Panc1 (cell line): ENCODE data around the gene NADK2. TPM values are rescaled to one million over a fixed set of nuclear protein-coding genes. Genes with fewer than 3 reads are reported as not detected.

ENCODE experiments used
- ATAC-seq: fragments of 200-7000 bp; cut with Tn5 transposase; 2 replicates; pipeline ENCODE4 v1.9.1; 2020; ENCODE audit warnings: mild to moderate bottlenecking, moderate library complexity
- BruUV-seq: library from RNA; stranded (reverse); fragments of 400-500 nt; replicated peaks from 2 replicates; lab custom pipeline; 2021; lab: Mats Ljungman, UMichigan
- CTCF ChIA-PET: fragments of 300-600 bp; sonication (Branson Sonifier 250); formaldehyde crosslinking; loops from one replicate; lab custom pipeline; 2022; ENCODE audit warnings: antibody characterized with exemption; lab: Charles Lee
- POLR2A ChIA-PET: fragments of 300-600 bp; sonication (Branson Sonifier 250); formaldehyde crosslinking; loops from one replicate; lab custom pipeline; 2022; ENCODE audit warnings: antibody characterized with exemption; lab: Charles Lee
- DNase-seq: peaks from one replicate; pipeline ENCODE4 v3.0.0-alpha.2; 2010; ENCODE audit warnings: low read depth, low spot score
- H3K27ac ChIP-seq: 2 replicates; pipeline ENCODE4 v1.5.1; 2011; ENCODE audit warnings: mild to moderate bottlenecking, low read length, inconsistent platforms
- H3K27me3 ChIP-seq: fragments of 200-500 bp; sonication (Bioruptor generic); 2 replicates; pipeline ENCODE4 v1.6.0; 2014; ENCODE audit warnings: low read length, inconsistent platforms; ENCODE audit not compliant: control insufficient read depth, insufficient read depth
- H3K36me3 ChIP-seq: fragments of 200-500 bp; sonication (Bioruptor generic); 2 replicates; pipeline ENCODE4 v1.5.1; 2014; ENCODE audit warnings: inconsistent platforms, mild to moderate bottlenecking, low read length, moderate library complexity; ENCODE audit not compliant: control insufficient read depth, insufficient read depth
- H3K4me1 ChIP-seq: 2 replicates; pipeline ENCODE4 v1.5.1; 2011; ENCODE audit warnings: inconsistent platforms, mild to moderate bottlenecking, low read length, moderate library complexity; ENCODE audit not compliant: control insufficient read depth, insufficient read depth
- H3K4me3 ChIP-seq, 2 experiments: 2 replicates each; pipeline ENCODE4 v1.5.1; 2011 to 2012; ENCODE audit warnings: low read depth in 2 of 2, low read length in 2 of 2, mild to moderate bottlenecking in 2 of 2, inconsistent platforms in 1 of 2, moderate library complexity in 1 of 2
- H3K9me3 ChIP-seq: fragments of 200-500 bp; sonication (Bioruptor generic); 2 replicates; pipeline ENCODE4 v1.5.1; 2014; ENCODE audit warnings: low read depth, mild to moderate bottlenecking, inconsistent platforms, low read length, moderate library complexity; ENCODE audit not compliant: control insufficient read depth, insufficient read depth
- POLR2AphosphoS5 ChIP-seq: IDR thresholded peaks from 2 replicates; pipeline ENCODE4 v1.6.1; 2012; ENCODE audit warnings: mild to moderate bottlenecking, low read depth, low read length, moderate library complexity
- SIN3A ChIP-seq: IDR thresholded peaks from 2 replicates; pipeline ENCODE4 v1.6.1; 2012; ENCODE audit warnings: low read depth, mild to moderate bottlenecking, low read length, moderate library complexity, borderline replicate concordance; ENCODE audit not compliant: insufficient read depth
- TCF7L2 ChIP-seq: IDR thresholded peaks from 2 replicates; pipeline ENCODE4 v1.6.1; 2011; ENCODE audit warnings: mild to moderate bottlenecking, low read depth, low read length, inconsistent platforms
- in situ Hi-C: cut with HindIII; loops from 2 replicates; pipeline ENCODE4 v1.10.0; 2016; ENCODE audit warnings: low sequenced_read_pairs, low pct_unique_long_range_greater_than_20kb
- intact Hi-C: fragments of 100-400 bp; cut with micrococcal nuclease; formaldehyde crosslinking; loops from one replicate; pipeline ENCODE4 v1.10.0; 2022; ENCODE audit not compliant: unreplicated experiment
- total RNA-seq: library from RNA; stranded (reverse); gene quantifications from one replicate; pipeline ENCODE4 v1.2.1, GENCODE V29; 2021; ENCODE audit not compliant: unreplicated experiment
- TF ChIP-seq, protein P1 (sequence below): fragments of 450-650 bp; IDR thresholded peaks from 2 replicates; pipeline ENCODE4 v1.5.1; 2017; ENCODE audit warnings: mild to moderate bottlenecking
- TF ChIP-seq, protein P2 (sequence below), 2 experiments: IDR thresholded peaks; 2 replicates each; pipeline ENCODE4 v1.6.1; 2011 to 2012; ENCODE audit warnings: low read depth in 2 of 2, control low read depth in 1 of 2, low read length in 1 of 2, mild to moderate bottlenecking in 1 of 2, moderate library complexity in 1 of 2; ENCODE audit not compliant: insufficient read depth in 1 of 2

The NADK2 gene
- total RNA-seq, 1 experiment from 2014 or later, result 22.5 TPM

DNA sequence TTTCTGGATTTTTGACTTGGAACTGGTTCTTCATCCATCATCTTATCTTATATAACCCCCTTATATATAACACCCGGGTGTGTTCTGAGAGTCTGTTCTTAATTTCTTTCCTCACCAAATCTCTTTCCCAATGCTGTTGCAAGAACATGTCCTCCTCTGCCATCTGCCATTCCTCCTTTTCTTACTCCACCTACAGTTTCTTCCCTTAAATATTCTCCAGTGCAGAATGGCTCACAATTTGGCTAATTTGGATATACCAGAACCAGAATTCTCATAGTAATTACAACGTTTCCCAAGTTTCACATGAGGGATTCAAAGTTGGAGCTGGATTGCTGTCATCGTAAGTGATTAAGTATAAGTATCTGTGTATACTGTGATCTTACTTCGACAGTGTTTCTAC lies 61.8 kb downstream of the NADK2 start:
- no peak overlapping the region for H3K27ac ChIP-seq
- no peaks in the 10 kb centered on the region for H3K9me3 ChIP-seq
- no peak overlapping the region for H3K4me3 ChIP-seq
- no TSS peak for BruUV-seq
- ChIA-PET CTCF (no interaction called here), POLR2A (no interaction called here)
- H3K36me3 ChIP-seq, result peaks cover 13% of the 10 kb centered on the region; the same call in 1 of the 2 replicates
- TF ChIP-seq SIN3A (no peak), TCF7L2 (no peak), POLR2AphosphoS5 (no peak)
- TF ChIP-seq, protein P1, sequence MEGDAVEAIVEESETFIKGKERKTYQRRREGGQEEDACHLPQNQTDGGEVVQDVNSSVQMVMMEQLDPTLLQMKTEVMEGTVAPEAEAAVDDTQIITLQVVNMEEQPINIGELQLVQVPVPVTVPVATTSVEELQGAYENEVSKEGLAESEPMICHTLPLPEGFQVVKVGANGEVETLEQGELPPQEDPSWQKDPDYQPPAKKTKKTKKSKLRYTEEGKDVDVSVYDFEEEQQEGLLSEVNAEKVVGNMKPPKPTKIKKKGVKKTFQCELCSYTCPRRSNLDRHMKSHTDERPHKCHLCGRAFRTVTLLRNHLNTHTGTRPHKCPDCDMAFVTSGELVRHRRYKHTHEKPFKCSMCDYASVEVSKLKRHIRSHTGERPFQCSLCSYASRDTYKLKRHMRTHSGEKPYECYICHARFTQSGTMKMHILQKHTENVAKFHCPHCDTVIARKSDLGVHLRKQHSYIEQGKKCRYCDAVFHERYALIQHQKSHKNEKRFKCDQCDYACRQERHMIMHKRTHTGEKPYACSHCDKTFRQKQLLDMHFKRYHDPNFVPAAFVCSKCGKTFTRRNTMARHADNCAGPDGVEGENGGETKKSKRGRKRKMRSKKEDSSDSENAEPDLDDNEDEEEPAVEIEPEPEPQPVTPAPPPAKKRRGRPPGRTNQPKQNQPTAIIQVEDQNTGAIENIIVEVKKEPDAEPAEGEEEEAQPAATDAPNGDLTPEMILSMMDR, result no peak
- TF ChIP-seq, protein P2, sequence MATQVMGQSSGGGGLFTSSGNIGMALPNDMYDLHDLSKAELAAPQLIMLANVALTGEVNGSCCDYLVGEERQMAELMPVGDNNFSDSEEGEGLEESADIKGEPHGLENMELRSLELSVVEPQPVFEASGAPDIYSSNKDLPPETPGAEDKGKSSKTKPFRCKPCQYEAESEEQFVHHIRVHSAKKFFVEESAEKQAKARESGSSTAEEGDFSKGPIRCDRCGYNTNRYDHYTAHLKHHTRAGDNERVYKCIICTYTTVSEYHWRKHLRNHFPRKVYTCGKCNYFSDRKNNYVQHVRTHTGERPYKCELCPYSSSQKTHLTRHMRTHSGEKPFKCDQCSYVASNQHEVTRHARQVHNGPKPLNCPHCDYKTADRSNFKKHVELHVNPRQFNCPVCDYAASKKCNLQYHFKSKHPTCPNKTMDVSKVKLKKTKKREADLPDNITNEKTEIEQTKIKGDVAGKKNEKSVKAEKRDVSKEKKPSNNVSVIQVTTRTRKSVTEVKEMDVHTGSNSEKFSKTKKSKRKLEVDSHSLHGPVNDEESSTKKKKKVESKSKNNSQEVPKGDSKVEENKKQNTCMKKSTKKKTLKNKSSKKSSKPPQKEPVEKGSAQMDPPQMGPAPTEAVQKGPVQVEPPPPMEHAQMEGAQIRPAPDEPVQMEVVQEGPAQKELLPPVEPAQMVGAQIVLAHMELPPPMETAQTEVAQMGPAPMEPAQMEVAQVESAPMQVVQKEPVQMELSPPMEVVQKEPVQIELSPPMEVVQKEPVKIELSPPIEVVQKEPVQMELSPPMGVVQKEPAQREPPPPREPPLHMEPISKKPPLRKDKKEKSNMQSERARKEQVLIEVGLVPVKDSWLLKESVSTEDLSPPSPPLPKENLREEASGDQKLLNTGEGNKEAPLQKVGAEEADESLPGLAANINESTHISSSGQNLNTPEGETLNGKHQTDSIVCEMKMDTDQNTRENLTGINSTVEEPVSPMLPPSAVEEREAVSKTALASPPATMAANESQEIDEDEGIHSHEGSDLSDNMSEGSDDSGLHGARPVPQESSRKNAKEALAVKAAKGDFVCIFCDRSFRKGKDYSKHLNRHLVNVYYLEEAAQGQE (IDR thresholded peaks at IDR 0.05; ENCODE audit: insufficient read depth in 1 of 2, low read depth in 2 of 2, low read length in 1 of 2), result no peak
- no peak for DNase-seq
- intact Hi-C loops (loop anchor here (10.0 kb wide), 1 partner anchor 125 kb away; the partner anchor contains the start of gene RANBP3L), in situ Hi-C loops (no loop called here)
- H3K27me3 ChIP-seq, result no peaks in the 10 kb centered on the region
- ATAC-seq, result no peak
- H3K4me1 ChIP-seq, result no peaks in the 10 kb centered on the region

DNA sequence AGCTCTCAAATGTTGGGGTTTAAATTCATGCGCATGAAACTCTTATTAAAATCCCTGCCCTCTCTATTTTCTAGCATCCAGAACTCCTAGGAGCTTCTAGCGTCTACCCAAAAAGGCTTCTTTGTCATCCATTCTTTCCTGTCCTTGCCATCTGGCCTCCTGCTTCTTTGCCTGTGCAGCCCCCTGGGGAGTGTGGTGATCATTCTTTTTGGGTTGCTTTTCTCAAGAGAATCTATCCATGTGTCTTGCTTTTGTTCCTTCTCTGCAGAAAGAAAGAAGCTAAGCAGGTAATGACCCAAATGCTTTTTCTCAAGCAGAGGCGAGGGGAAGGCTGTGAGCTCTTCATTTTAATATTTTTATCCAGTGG lies 63.2 kb downstream of the NADK2 start:
- intact Hi-C loops, result loop anchor here (10.0 kb wide), 1 partner anchor 126 kb away; the partner anchor contains the start of gene RANBP3L
- POLR2A ChIA-PET, result no interaction called here
- CTCF ChIA-PET, result interaction anchor here (0.6 to 1.1 kb wide), 4 partner anchors 86 to 512 kb away, joined by 3 read pairs; no protein-coding TSS in a partner anchor
- Histone ChIP-seq H3K9me3 (no peaks in the 10 kb centered on the region), H3K4me1 (no peaks in the 10 kb centered on the region), H3K4me3 (no peak overlapping the region), H3K27me3 (no peaks in the 10 kb centered on the region), H3K27ac (no peak overlapping the region), H3K36me3 (peaks cover 16% of the 10 kb centered on the region; the same call in 1 of the 2 replicates)
- TF ChIP-seq TCF7L2 (no peak), SIN3A (no peak), POLR2AphosphoS5 (no peak)
- TF ChIP-seq, protein P2 (IDR thresholded peaks at IDR 0.05; ENCODE audit: insufficient read depth in 1 of 2, low read depth in 2 of 2, low read length in 1 of 2), result no peak
- TF ChIP-seq, protein P1, result no peak
- DNase-seq (no peak), ATAC-seq (no peak)
- no TSS peak for BruUV-seq
- in situ Hi-C loops, result no loop called here
